Stimulated activated CD4-positive, alpha-beta T cell treated with anti-CD3 and anti-CD28 coated beads, TNF-alpha, amount 100 ng/mL, for 4 hours (primary cell): Measurements from ENCODE around the gene CD63.
A peak's percentile ranks its signal among the peaks of the same experiment; 100 is the strongest.

Experiments used
- DNase-seq, 3 experiments: peaks; one replicate each; pipeline ENCODE4 v3.0.0-alpha.2; 2020; ENCODE audit warnings: low read depth in 3 of 3

The CD63 gene

DNA sequence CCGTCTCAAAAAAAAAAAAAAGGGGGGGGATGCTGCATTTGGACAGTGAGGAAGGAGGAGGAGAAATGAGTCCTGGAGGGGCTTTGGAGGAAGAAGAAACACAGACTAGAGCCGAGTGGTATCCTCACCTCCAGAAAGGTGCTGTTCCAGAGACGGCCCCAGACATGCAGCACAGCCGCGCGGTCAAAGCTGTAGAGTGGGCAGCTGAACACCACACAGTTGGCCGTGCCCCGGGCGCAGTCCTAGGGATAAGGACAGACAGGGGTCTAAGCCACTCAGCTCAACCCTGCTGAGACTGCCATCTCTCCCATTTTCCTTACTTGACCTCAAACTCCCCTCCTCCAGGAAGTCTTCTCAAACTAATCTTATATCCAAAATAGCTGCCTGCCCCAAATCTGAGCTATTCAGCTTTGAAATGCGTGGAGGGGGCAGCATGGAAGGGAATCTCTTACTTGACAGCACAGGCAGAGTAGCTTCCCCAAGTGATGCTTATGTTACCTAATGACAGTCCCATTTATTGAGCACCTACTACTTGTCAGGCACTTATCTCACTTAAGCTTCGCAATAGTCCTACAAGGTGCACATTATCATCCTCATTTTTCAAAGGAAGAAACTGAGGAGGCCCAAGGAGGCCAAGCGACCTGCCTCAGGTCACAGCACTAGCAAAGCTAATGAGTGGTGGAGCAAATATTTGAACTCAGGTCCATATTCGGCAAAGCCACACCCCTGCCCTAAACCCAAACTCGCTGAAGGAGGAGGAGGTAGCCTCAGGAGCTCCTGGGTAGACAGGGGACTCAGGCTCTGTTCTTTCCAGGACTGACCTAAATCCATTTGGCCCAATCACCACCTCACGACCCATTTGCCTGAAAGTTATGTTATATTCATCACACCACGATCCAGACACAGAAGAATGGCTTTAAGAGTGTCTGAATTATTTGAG is 39.8 kb downstream of the CD63 start:
- DNase-seq = no peak

DNA sequence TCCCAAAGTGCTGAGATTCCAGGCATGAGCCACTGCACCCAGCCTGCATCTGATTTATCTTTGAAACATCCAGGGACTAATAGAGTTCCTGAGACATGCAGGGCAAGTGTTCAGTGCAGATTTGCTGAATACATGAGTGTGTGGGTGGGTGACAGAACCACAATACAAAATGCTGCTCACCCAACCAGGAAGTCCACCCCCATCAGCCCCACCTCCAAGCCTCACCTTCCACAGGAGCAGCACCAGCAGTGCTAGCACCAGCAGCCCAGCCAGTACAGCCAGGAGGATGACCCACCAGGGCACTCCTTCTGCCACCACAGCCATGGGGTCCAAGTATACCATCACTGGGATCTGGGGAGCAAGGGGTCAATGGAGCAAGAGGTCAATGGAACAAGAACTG is 41.1 kb downstream of the CD63 start:
- DNase-seq = peak in 1 of 3 experiments; percentile 8

DNA sequence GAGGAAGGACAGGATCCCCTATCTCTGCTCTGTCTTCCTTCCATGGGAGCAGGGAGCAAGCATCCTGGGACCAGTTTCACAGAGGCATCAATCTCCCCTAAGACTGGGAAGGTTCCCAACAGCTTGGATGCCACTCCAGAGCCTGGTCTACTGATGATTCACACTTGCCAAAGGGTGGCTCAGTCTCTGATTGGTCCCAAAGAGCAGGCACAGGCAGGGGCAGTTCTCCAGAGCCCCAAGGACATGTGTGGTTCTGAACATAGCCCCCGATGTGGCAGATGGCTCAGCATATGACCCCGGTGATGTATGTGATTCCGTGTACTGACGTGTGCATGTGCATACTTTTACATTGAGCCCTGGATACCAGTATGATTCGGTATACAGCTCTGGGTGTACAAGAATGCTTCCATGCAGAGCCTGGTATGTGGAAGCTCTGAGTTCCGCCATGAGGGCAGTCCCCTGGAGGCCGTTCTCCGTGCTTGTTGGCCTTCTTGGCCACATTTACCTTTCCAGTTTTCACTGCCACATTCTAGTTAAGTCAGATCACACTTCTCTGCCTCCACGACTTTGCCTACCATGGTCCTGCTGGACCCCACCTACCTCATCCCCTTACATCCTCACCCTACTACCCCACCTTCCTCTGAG is 42.3 kb downstream of the CD63 start:
- DNase-seq = no peak

DNA sequence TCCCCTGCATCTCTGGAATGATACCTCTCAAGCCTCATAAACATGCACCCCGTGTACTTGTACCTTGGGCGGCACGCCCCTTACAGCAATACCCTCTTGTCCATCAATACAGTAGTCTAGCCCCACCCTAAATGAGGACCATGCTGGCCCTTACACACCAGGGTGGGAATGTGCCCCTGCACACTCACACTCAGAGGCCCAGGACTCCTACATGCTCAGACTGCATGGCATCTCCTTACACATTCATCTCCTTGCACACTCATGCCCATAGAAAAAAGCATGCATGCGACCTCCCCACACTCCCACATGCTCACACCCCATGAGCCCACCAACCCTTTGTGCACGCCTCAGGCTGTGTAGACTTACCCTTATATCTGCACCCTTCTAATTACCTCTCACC is 43.1 kb downstream of the CD63 start:
- DNase-seq = no peak

DNA sequence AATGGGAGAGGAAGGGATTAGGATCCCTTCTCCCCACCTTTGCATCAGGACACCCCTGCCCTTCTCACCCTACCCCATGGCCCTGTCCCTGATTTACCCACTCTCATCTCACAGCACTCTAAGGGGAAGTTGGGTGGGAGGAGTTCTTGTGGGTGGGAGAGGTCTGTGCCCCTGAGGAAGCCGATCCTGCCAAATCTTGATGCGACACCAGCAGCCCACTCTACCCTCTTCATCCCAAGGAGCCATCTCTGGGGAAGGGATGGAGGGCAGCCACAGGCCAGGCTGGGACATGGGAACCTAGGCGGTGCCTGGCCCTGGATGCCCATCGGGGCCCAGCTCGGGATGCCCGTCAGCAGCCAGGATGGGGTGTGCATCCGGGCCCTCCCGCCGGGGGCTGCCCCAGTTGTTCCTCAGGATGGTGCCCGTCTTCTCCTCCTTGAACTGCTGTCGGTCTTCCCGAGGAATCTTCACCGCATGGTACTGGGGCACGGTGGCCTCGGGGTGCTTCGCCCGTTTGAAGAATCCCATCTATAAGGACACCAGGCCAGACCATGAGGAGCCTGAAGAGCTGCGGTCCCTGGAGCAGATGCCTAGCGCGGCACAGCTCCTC is 43.9 kb downstream of the CD63 start:
- DNase-seq = no peak

DNA sequence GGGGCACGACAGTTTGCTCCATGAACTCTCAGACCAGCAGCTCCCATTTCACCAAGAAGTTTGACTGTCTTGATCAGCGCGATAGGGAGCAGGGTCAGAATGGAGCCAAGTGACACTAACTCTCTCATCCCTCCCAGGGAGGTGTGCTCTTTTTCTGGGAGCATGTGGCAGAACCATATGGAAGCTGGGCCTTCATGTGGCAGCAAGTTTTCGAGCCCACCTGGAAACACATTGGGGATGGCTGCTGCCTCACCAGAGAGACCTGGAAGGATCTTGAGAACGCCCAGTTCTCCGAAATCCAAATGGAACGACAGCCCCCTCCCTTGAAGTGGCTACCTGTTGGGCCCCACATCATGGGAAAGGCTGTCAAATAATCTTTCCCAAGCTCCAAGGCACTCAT is 45.1 kb downstream of the CD63 start:
- no peak for DNase-seq

DNA sequence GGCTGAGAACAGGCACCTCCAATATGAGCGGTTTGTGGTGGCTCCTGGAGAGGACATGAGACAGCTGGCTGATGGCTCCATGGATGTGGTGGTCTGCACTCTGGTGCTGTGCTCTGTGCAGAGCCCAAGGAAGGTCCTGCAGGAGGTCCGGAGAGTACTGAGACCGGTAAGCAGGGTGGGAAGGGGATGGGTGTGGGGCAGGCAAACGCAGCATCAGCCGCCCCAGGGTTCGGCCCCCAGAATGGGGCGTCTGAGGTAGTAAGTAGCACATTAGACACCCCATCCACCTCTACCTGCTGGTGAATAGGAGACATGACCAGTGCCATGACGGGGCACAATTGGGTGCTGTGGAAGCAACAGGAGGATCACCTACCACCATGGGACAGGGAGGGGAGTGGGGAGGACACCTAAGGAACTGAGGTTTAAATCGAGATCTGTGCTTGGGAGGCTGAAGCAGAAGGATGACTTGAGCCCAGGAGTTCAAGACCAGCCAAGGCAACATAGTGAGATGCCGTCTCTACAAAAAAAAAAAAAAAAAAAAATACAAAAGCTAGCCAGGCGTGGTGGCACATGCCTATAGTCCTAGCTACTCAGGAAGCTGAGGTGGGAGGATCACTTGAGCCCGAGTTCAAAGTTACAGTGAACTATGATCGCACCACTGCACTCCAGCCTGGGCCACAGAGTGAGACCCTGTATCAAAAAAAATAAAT is 46.6 kb downstream of the CD63 start:
- DNase-seq = no peak

DNA sequence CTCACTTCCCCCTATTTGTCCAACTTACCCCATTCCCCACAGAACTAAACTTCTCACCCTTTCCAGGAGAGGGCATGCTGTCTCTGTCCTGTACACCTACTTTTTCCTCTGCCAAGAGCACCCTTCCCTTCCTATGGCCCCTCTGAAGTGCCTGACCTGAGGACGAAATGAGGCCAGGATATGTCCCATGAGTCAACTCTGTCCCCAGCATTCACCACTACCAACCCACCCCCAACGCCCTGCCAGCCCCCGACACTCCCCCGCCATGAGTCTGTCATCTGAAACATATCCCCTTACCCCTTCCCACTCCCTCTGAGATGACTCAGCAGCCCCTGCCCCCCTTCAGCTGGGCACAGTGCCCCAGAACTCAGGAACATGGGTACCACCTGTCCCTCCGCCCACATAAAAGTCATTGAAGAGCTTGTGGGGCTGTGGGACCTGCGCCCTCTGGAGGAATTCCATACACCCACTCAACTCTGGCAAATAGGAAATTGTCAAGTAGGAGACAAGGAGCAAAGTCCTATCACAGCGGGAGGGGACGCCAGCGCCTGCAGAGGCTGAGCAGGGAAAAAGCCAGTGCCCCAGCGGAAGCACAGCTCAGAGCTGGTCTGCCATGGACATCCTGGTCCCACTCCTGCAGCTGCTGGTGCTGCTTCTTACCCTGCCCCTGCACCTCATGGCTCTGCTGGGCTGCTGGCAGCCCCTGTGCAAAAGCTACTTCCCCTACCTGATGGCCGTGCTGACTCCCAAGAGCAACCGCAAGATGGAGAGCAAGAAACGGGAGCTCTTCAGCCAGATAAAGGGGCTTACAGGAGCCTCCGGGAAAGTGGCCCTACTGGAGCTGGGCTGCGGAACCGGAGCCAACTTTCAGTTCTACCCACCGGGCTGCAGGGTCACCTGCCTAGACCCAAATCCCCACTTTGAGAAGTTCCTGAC is 47.4 kb downstream of the CD63 start:
- no peak for DNase-seq

DNA sequence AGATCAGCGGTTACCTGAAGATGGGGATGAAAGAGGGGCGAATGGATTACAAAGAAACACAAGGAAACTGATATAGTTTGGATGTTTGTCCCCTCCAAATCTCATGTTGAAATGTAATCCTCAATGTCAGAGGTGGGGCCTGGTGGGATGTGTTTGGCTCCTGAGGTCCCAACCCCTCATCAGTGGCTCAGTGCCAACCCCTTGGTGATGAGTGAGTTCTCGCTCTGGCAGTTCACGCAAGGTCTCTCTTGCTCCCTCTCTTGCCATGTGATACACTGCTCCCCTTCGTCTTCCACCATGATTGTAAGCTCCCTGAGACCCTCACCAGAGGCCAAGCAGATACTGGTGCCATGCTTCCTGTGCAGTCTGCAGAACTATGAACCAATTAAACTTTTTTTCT is 49.1 kb downstream of the CD63 start:
- DNase-seq = no peak

DNA sequence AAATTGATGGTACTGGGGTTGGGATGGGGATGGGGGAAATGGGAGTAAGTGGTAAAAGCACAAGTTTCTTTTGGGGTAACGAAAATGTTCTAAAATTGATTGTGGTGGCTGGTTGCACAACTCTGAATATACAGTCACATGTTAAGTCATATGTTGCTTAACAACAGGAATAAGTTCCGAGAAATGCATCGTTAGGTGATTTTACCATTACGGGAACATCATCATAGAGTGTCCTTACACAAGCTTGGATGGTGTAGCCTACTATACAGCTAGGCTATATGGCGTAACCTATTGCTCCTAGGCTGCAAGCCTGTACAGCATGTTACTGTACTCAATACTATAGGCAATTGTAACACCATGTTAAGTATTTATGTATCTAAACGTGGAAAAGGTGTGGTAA is 52.1 kb downstream of the CD63 start:
- no peak for DNase-seq

DNA sequence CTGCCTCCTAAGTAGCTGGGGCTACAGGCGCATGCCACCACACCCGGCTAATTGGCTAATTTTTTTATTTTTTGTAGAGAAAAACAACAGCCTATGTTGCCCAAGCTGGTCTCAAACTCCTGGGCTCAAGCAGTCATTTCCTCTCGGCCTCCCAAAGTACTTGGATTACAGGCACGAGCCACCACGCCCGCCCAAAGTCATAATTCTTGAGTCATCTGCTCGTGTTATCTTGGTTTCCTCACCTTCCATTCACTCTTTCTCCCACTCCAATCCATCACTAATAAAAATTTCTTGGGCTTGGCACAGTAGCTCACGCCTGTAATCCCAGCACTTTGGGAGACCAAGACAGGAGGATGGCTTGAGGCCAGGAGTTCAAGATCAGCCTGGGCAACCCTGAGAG is 53.1 kb downstream of the CD63 start:
- DNase-seq = no peak
